Central memory CD4-positive, alpha-beta T cell (primary cell): ENCODE measurements around the gene GOLGA7B.

Experiments
- DNase-seq: peaks from one replicate; pipeline ENCODE4 v3.0.0; 2022

The GOLGA7B gene

DNA sequence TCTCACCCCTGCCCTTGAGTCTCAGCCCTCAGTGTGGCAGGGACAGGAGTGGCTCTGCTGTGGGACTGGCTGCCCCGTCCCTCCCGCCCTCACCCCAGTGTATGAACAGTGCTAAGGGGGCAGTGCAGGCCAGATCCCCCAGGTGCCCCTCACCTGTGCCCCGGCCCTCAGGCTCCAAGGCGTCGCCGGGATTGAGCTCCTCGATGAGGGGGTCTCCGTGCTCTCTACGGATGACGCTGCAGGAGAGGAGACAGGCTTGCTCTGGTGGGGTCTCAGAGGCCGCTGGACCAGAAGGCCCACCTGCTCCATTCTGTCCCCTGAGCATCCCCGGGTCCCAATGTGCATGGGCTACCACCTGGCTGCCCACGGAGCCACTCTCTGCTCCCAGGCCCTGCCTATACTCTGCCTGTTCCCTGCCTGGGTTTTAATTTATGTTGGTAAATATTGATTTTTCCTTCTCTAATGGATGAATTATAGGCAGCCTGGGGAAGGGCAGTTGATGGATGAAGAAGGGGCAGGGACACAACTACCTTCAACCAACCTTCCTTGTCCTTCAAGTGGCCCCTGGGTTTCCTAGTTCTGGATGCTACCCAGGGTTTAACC, 47.2 kb downstream of the GOLGA7B start:
- DNase-seq, result no peak

GRCh38 chr10:97898429-97898828, 48.8 kb downstream of the GOLGA7B start:
- DNase-seq, result no peak

GRCh38 chr10:97901381-97901780, 51.7 kb downstream of the GOLGA7B start:
- DNase-seq, result no peak

GRCh38 chr10:97903128-97904017, 53.7 kb downstream of the GOLGA7B start:
- DNase-seq, result no peak

- DNase-seq, result no peak
Measured at GRCh38 chr10:97904018-97904381, 54.4 kb downstream of the GOLGA7B start.

GRCh38 chr10:97904576-97904975, 54.9 kb downstream of the GOLGA7B start:
- no peak for DNase-seq

GRCh38 chr10:97905276-97905675, 55.6 kb downstream of the GOLGA7B start:
- no peak for DNase-seq

DNA sequence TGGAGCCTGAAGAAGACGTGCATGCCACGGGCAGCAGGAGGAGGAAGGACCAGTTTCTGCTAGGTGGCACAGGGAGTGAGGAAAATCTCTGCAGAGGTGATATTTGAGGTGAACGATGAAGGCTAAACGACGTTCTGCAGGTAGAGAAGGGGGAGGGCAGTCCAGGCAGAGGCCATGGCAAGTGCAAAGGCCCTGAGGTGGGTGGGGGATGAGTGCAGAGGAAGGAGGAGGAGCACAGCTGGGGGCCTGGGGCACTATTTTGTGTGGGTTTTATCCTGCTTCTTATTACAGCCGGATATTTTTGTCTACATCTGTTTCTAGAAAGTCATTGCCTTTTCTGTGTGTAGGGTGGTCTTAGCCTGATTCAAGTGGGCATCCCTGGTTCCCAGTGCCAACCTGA, 57.6 kb downstream of the GOLGA7B start:
- no peak for DNase-seq

- DNase-seq, result no peak
Measured at GRCh38 chr10:97907830-97908229, 58.2 kb downstream of the GOLGA7B start.

GRCh38 chr10:97910661-97911060, 61.0 kb downstream of the GOLGA7B start:
- DNase-seq, result no peak

- no peak for DNase-seq
Measured at GRCh38 chr10:97911217-97911616, 61.6 kb downstream of the GOLGA7B start.

DNA sequence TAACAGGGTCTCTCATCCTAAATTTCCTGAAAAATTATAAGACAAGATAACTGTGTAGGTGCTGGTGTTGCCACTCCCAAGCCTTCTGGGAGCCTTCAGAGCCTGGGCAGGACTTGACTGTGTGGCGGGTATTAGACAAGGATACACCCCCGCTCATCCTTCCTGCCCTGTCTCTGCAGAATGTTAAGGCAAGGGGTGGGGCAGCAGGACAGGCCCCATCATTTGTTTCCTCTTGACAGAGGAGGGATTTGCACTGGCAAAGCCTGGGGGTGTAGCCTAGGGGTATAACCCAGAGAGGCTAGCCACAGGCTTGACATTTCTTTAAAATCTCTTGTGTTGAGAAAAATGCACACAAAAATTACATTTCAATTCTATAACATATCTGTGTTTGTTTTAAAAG, 63.5 kb downstream of the GOLGA7B start:
- no peak for DNase-seq

- DNase-seq, result no peak
Measured at GRCh38 chr10:97913614-97914013, 64.0 kb downstream of the GOLGA7B start.

DNA sequence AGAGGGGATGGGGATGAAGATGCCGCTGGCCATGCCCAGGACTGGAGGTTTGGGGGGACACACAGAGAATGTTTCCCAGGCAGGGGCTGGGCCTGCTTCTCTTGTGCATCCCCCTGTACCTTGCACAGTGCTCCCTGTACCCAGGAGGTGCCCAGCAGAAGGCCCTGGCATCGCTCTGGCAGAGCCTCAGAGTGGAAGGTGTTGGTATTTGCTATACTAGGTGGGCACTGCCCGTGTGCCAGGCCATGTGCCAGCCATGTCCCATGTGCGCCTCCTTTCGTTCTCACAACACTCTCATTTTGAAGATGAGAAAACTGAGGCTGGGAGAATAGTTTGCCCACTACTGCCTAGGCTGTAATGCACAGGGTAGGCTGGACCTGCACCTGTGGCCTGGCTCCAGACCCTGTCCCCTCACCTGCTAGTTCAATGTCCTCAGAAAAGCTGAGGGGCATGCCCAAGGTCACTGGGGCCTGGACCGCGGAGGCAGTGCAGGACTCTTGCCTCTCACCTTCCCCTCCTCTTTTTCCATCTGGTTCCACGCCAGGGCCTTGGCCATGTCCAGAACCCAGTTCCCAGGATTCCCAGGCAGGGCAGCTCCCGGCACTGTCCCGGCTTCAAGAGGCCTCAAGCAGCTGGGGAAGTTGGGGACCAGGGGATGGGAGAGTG, 64.7 kb downstream of the GOLGA7B start:
- no peak for DNase-seq

DNA sequence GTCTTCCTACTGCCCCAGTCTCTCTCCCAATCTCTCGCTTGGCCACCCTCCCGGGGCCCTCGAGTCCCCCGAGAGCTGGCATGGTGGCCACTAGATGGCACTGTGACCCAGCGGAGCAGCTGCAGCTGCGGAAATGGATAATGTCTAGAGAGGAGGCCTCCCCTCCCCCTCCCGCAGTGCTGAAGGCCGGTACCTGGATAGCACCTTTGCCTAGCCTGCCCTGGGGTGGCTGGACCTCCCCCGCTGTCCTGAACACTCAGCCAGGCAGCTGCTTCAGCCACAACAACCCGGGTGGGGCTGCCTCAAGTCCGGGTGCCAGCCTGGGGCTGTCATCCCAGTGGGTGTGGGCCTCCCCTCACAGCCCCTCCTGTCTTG, 65.2 kb downstream of the GOLGA7B start:
- peak; percentile 48 for DNase-seq

GRCh38 chr10:97915346-97916131, 65.9 kb downstream of the GOLGA7B start:
- DNase-seq, result no peak

- DNase-seq, result no peak
Measured at GRCh38 chr10:97916586-97916985, 66.9 kb downstream of the GOLGA7B start.

GRCh38 chr10:97919012-97919411, 69.4 kb downstream of the GOLGA7B start:
- peak; percentile 5 for DNase-seq

- no peak for DNase-seq
Measured at GRCh38 chr10:97920865-97921264, 71.2 kb downstream of the GOLGA7B start.
